ENCODE measurements around the gene WDR77. TPM values are rescaled to one million over a fixed set of nuclear protein-coding genes. Genes with fewer than 3 reads are reported as not detected.

Gene WDR77
- 33.3 and 35.7 TPM in 2 replicates for total RNA-seq

DNA sequence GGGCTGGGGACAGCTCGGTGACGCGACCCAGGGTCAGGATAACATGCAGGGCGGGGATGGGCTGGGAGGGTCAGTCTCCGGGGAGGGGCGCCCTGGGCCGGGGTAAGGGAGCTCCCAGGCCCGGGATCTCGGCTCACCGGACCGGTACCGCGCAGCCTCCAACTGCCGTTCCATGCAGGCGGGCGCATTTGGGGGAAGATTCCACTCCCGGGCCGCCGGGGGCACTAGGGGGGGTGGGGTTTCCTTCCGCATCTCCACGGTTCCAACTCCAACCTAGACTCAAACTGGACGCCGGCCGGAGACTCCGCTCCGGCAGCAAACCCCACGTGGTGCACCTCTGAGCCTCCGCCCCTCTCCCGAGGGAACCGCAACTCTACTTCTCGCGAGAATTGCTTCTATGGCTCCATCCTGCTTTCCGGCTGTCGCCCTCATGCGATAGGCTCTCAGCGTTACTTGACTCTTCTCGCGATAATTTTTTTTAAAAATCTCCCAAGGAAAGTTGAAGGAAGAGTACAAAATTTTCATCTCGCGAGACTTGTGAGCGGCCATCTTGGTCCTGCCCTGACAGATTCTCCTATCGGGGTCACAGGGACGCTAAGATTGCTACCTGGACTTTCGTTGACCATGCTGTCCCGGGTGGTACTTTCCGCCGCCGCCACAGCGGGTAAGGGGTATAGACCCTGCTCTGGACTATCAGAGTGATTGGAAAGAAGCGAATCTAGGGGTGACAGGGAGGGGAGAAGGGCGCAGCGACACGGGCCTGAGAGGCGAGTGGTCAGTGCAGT is at the start of gene WDR77, which contains the start of gene ATP5PB:
Gene WDR77, minus strand, starts transcription at position 339 of the 785 bp plus-strand sequence. Its CDS starts 87 bp downstream, at position 252.
Gene ATP5PB, plus strand, starts transcription at position 547 of the 785 bp plus-strand sequence. Its CDS starts 78 bp downstream, at position 625.

Small RNAs within 50 kb of the gene (small RNA-seq; reads per million reads assigned to genes)
- gene RF00019 (not detected), gene RNU6-792P (not detected)

Other genes with a start within 250 kb of the WDR77 start
- gene DENND2D, start 248.6 kb downstream of the WDR77 start, total RNA-seq = 5.5 and 10.0 TPM in 2 replicates
- gene CHI3L2, start 221.5 kb downstream of the WDR77 start, total RNA-seq = 0.49 TPM in 1 of 2 replicates, not detected in the other
- not detected in 2 replicates for gene CHIA, start 158.4 kb downstream of the WDR77 start, total RNA-seq
- gene OVGP1, start 21.5 kb downstream of the WDR77 start, total RNA-seq = 0.36 and 0.49 TPM in 2 replicates
- 98.8 and 100 TPM in 2 replicates for gene ATP5PB, start 208 bp upstream of the WDR77 start, total RNA-seq
- gene C1orf162, start 24.7 kb upstream of the WDR77 start, total RNA-seq = not detected in 2 replicates
- not detected in 2 replicates for gene ADORA3, start 54.4 kb upstream of the WDR77 start, total RNA-seq
- not detected in 2 replicates for gene TMIGD3, start 54.4 kb upstream of the WDR77 start, total RNA-seq
- gene RAP1A, start 170.5 kb upstream of the WDR77 start, total RNA-seq = 15.6 and 20.6 TPM in 2 replicates

All from hair follicle dermal papilla cell (primary cell).